Measurements from ENCODE around the gene OR8S1. TPM values are rescaled to one million over a fixed set of nuclear protein-coding genes. Genes with fewer than 3 reads are reported as not detected.

OR8S1 gene
- total and polyA plus RNA-seq, 10 donors = not detected

- H3K27ac ChIP-seq = no peak within 1 kb of the TSS
- no peaks in the 10 kb centered on the region for H3K36me3 ChIP-seq
- TF ChIP-seq POLR2AphosphoS5 (IDR thresholded peaks at IDR 0.05) (no peak), CTCF (IDR thresholded peaks at IDR 0.05 in 8 of 11, conservative IDR thresholded peaks at IDR 0.05 in 3 of 11) (no peak), POLR2A (IDR thresholded peaks at IDR 0.05) (no peak)
- H3K4me1 ChIP-seq = no peaks in the 10 kb centered on the region
- peaks cover 0 to 29% (median 0%) of the 10 kb centered on the region in 7 donors for H3K27me3 ChIP-seq (replicated peaks in 1 of 7)
- H3K9me3 ChIP-seq = no peaks in the 10 kb centered on the region
- WGBS, 5 donors = 68 to 91% (median 81%) methylated on average over 1 of the region's 1 CpG
- intact Hi-C loops (cut with DNase I; ENCODE audit: low total_unique reads) = no loop called here
- H3K4me3 ChIP-seq = no peak within 1 kb of the TSS
- DNase-seq = no peak
These were observed 44.5 kb downstream of the OR8S1 start, which contains the start of gene LALBA for GRCh38 chr12:48569946-48570345. Gene LALBA (minus strand): TSS chr12:48570046. CDS start chr12:48570020, 26 bp downstream.

GRCh38 chr12:48572326-48572725 lies 46.9 kb downstream of the OR8S1 start:
- H3K27ac ChIP-seq = no peak overlapping the region
- intact Hi-C loops (cut with DNase I; ENCODE audit: low total_unique reads) = no loop called here
- no peaks in the 10 kb centered on the region for H3K4me1 ChIP-seq
- WGBS, 5 donors = 13 to 21% (median 21%) methylated on average over 5 of the region's 5 CpGs
- no peak for TF ChIP-seq CTCF (IDR thresholded peaks at IDR 0.05 in 8 of 11, conservative IDR thresholded peaks at IDR 0.05 in 3 of 11)
- TF ChIP-seq POLR2AphosphoS5 (IDR thresholded peaks at IDR 0.05) = no peak
- no peak for TF ChIP-seq POLR2A (IDR thresholded peaks at IDR 0.05)
- H3K36me3 ChIP-seq = no peaks in the 10 kb centered on the region
- H3K4me3 ChIP-seq = no peak overlapping the region
- DNase-seq = no peak
- H3K9me3 ChIP-seq = no peaks in the 10 kb centered on the region
- H3K27me3 ChIP-seq (replicated peaks in 1 of 7) = peaks cover 0 to 26% (median 0%) of the 10 kb centered on the region in 7 donors

Other genes starting within 250 kb of the OR8S1 start
- 10 to 100 TPM; 21.9 to 67.7 (median 37.0) TPM for gene ZNF641, start 174.7 kb upstream of the OR8S1 start, total RNA-seq
- gene ZNF641, start 174.7 kb upstream of the OR8S1 start, polyA plus RNA-seq = 1 to 10 TPM; 3.3 to 6.1 (median 3.9) TPM
- gene ANP32D, start 53.1 kb upstream of the OR8S1 start, total RNA-seq = under 1 TPM in 1 of 7 donors, not detected in 6; 0.52 TPM
- gene ANP32D, start 53.1 kb upstream of the OR8S1 start, polyA plus RNA-seq = not detected
- not detected for gene C12orf54, start 43.1 kb upstream of the OR8S1 start, total RNA-seq
- gene C12orf54, start 43.1 kb upstream of the OR8S1 start, polyA plus RNA-seq = under 1 TPM in 2 of 3 donors, not detected in 1; 0.38 to 0.61 TPM
- gene LALBA, start 44.4 kb downstream of the OR8S1 start, total RNA-seq = not detected
- gene LALBA, start 44.4 kb downstream of the OR8S1 start, polyA plus RNA-seq = not detected
- 10 to 100 TPM; 28.4 to 50.7 (median 31.6) TPM for gene KANSL2, start 156.6 kb downstream of the OR8S1 start, total RNA-seq
- gene KANSL2, start 156.6 kb downstream of the OR8S1 start, polyA plus RNA-seq = 10 to 100 TPM; 38.3 to 48.4 (median 43.3) TPM
- 10 to 100 TPM; 30.3 to 53.4 (median 40.9) TPM for gene CCNT1, start 191.1 kb downstream of the OR8S1 start, total RNA-seq
- 1 to 10 TPM; 4.0 to 5.7 (median 4.8) TPM for gene CCNT1, start 191.1 kb downstream of the OR8S1 start, polyA plus RNA-seq